ENCODE results near the gene COMMD2. TPM values are rescaled to one million over a fixed set of nuclear protein-coding genes. Genes with fewer than 3 reads are reported as not detected.

COMMD2 gene
- polyA plus RNA-seq, 1 of the 3 experiments (the other 2 are of a cell fraction): 20.9 TPM

DNA sequence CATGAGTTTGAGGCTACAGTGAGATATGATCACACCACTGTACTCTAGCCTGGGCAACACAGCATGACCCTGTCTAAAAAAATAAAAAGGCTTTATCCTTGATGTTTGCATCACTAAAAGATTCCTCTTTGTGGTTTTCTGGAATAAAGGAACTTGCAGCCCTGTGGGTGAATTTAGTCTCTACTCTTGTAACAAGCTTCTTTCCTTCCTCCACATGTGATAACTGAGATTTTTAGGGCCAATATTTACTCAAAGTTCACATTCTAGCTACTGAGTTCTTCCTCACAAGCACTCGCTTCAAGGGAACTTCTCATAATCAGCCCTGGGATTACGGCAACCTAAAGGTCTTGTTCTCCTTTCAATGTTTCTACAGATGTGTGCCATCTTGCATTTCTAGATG is 24.6 kb downstream of the COMMD2 start (continued):
- no peak for TF ChIP-seq RXRA (IDR thresholded peaks at IDR 0.05; ENCODE audit: borderline replicate concordance, low read depth)

DNA sequence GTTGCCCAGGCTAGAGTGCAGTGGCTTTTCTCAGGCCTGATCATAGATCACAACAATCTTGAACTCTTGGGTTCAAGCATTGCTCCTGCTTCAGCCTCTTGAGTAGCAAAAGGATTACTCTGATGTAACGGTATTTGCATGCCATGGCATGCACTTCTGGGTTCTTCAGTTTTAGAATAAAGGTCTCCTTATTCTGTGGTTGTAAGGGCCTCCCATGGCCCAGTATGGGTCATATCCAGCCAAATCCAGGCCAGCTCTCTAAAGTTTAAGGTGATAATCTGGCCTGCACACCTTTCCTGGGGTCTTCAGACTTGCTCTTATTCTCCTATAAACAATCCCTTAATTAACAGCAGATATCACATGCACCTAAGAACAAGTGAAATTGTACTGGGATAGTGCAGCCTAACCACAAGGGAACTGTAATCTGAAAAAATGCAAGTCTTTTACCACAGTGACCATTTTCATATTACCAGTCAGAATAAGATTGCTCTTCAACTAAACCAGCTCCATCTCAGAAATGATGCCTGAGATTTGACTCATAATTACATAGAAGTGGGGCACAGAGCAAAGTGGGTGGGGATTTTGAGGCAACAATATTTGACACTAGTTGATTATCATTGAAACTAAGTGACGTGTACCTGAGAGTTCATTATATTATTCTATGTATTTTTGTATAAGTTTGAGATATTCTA is 25.4 kb downstream of the COMMD2 start:
- H3K27ac ChIP-seq (ENCODE audit: low read depth in 2 of 2, low read length in 1 of 2): no peak overlapping the region
- H3K79me2 ChIP-seq (ENCODE audit: insufficient read depth): no peaks in the 10 kb centered on the region
- TF ChIP-seq RAD21 (IDR thresholded peaks at IDR 0.05; ENCODE audit: low read length): no peak
- no peak for TF ChIP-seq YY1 (IDR thresholded peaks at IDR 0.05; ENCODE audit: low read depth)
- TF ChIP-seq, protein P1, sequence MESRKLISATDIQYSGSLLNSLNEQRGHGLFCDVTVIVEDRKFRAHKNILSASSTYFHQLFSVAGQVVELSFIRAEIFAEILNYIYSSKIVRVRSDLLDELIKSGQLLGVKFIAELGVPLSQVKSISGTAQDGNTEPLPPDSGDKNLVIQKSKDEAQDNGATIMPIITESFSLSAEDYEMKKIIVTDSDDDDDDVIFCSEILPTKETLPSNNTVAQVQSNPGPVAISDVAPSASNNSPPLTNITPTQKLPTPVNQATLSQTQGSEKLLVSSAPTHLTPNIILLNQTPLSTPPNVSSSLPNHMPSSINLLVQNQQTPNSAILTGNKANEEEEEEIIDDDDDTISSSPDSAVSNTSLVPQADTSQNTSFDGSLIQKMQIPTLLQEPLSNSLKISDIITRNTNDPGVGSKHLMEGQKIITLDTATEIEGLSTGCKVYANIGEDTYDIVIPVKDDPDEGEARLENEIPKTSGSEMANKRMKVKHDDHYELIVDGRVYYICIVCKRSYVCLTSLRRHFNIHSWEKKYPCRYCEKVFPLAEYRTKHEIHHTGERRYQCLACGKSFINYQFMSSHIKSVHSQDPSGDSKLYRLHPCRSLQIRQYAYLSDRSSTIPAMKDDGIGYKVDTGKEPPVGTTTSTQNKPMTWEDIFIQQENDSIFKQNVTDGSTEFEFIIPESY (IDR thresholded peaks at IDR 0.05; ENCODE audit: borderline replicate concordance, low read depth): no peak
- no peak for TF ChIP-seq CTCF (IDR thresholded peaks at IDR 0.05)
- TF ChIP-seq TAF1 (IDR thresholded peaks at IDR 0.05; ENCODE audit: borderline replicate concordance, low read depth, low read length): no peak
- TF ChIP-seq POLR2AphosphoS5 (IDR thresholded peaks at IDR 0.05; ENCODE audit: low read depth, low read length): no peak
- no peak for TF ChIP-seq RXRA (IDR thresholded peaks at IDR 0.05; ENCODE audit: borderline replicate concordance, low read depth)
- TF ChIP-seq, protein P2, sequence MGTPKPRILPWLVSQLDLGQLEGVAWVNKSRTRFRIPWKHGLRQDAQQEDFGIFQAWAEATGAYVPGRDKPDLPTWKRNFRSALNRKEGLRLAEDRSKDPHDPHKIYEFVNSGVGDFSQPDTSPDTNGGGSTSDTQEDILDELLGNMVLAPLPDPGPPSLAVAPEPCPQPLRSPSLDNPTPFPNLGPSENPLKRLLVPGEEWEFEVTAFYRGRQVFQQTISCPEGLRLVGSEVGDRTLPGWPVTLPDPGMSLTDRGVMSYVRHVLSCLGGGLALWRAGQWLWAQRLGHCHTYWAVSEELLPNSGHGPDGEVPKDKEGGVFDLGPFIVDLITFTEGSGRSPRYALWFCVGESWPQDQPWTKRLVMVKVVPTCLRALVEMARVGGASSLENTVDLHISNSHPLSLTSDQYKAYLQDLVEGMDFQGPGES (IDR thresholded peaks at IDR 0.05; ENCODE audit: low read depth, low read length): no peak
- TF ChIP-seq, protein P3, sequence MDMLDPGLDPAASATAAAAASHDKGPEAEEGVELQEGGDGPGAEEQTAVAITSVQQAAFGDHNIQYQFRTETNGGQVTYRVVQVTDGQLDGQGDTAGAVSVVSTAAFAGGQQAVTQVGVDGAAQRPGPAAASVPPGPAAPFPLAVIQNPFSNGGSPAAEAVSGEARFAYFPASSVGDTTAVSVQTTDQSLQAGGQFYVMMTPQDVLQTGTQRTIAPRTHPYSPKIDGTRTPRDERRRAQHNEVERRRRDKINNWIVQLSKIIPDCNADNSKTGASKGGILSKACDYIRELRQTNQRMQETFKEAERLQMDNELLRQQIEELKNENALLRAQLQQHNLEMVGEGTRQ (IDR thresholded peaks at IDR 0.05; ENCODE audit: borderline replicate concordance, low read depth, low read length): no peak
- no peak for TF ChIP-seq TCF12 (IDR thresholded peaks at IDR 0.05)
- TF ChIP-seq NFIC (IDR thresholded peaks at IDR 0.05; ENCODE audit: borderline replicate concordance): no peak
- no peak overlapping the region for H2AFZ ChIP-seq (ENCODE audit: low read depth)
- H3K9me2 ChIP-seq: no peaks in the 10 kb centered on the region
- no peak overlapping the region for H3K9ac ChIP-seq
- ChIA-PET POLR2A (no interaction called here), CTCF (interaction anchor here (1.0 to 1.7 kb wide), 3 partner anchors 10 to 214 kb away, joined by 3 to 8 read pairs (median 4); no protein-coding TSS in a partner anchor)
- H3K4me3 ChIP-seq (ENCODE audit: low read depth in 2 of 2, low read length in 1 of 2): no peak overlapping the region
- H4K20me1 ChIP-seq (ENCODE audit: insufficient read depth): no peaks in the 10 kb centered on the region
- no peak overlapping the region for H3K4me2 ChIP-seq
- WGBS (ENCODE audit: low lambda C conversion rate): 97% methylated on average over 2 of the region's 2 CpGs
- no peaks in the 10 kb centered on the region for H3K27me3 ChIP-seq (ENCODE audit: insufficient read depth)
- H3K9me3 ChIP-seq: no peaks in the 10 kb centered on the region
- H3K36me3 ChIP-seq (replicated peaks in 1 of 2; ENCODE audit: control insufficient read depth in 1 of 2, insufficient read depth in 2 of 2, low read length in 1 of 2): no peaks in the 10 kb centered on the region
- no peaks in the 10 kb centered on the region for H3F3A ChIP-seq (replicated peaks; ENCODE audit: insufficient read depth)
- no peak for DNase-seq
- H3K4me1 ChIP-seq (ENCODE audit: control insufficient read depth in 1 of 2, insufficient read depth in 2 of 2, low read depth in 1 of 2, low read length in 1 of 2): no peaks in the 10 kb centered on the region

Data from SK-N-SH (cell line).